DMS79 (cell line): ENCODE data around the gene ITGAE.
"Not testable (repeated sequence)": the region's sequence is repeated elsewhere in the genome, so short reads cannot be mapped to it uniquely, and the experiment has no call there.

Experiments used
- DNase-seq: peaks from one replicate; lab custom pipeline; 2025; lab: John Stamatoyannopoulos, UW

The ITGAE gene

DNA sequence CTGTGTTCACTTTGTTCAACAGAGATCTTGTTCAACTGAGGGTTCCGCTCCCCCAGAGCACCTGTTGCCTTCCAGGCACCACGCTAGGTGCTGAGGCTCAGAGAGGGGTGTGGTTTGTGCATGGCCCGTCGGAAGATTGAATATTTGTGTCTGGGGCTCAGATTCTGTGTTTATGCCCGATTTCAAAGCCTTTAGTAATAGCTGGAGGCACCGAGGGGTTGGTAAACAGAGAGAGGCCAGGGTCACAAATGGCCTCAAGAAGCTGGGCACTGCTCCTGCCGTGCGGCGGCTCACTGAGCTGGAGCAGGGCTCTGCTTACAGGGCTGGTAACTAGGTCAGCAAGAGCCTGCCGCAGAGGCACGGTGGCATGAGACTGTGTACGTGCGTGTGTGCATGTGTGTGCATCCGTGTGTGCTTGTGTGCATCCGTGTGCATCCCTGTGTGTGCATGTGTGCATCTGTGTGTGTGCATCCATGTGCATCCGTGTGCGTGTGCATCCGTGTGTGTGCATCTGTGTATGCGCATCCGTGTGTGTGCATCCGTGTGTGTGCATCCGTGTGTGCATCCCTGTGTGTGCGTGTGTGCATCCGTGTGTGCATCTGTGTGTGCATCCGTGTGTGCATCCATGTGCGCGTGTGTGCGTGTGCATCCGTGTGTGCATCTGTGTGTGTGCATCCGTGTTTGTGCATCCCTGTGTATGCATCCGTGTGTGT, 5.4 kb downstream of the ITGAE start:
- DNase-seq: no peak

DNA sequence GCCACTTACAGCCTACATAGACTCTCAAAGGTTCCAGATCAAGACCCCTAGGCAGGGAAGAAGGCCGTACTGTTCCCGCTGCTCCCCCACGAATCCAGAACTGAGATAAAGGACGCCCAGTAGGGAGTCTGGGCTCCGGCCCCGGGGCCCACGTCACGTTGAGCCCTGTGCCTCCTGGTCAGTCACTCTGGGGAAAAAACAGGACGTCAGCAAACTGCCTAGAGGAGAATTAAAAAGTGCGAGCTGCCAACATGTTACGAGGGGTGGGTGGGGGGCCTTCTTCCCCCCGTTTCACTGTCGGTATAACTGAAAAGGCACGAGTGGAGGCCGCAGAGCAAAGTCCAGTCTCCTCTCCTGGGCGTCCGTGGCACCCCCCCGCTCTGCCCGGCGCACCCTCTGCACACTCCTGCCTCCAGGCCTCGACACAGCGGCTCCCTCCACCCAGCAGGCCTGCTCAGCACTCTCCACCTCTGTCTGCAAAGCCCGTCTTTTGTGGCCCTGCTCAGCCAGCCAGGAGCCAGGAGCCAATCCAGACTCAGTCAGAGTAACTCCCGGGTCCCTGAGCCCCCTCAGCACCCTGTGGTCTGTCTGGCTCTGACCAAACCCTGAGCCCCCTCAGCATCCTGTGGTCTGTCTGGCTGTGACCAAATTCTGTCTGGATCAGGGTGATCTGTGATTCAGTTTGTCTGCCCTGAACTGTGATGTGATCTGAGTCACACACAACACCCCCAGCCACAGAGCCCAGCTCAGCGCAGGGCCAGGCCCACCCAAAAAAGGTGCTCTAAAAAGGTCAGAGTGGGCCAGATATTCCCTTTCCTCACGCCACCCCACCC, 6.2 kb downstream of the ITGAE start:
- DNase-seq: no peak

DNA sequence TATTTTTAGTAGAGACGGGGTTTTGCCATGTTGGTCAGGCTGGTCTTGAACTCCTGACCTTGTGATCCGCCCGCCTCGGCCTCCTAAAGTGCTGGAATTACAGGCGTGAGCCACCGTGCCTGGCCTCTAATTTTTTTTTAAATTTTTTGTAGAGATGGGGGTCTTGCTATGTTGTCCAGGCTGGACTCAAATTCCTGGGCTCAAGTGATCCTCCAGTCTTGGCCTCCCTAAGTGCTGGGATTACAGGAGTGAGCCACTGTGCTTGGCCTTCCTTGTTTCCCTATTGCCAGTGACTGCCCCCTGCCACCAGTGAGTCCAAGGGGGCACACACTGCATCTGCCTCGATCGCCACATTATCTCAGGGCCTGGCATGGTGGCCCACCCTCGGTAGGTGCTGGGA, 6.8 kb downstream of the ITGAE start:
- DNase-seq: not testable (repeated sequence)

DNA sequence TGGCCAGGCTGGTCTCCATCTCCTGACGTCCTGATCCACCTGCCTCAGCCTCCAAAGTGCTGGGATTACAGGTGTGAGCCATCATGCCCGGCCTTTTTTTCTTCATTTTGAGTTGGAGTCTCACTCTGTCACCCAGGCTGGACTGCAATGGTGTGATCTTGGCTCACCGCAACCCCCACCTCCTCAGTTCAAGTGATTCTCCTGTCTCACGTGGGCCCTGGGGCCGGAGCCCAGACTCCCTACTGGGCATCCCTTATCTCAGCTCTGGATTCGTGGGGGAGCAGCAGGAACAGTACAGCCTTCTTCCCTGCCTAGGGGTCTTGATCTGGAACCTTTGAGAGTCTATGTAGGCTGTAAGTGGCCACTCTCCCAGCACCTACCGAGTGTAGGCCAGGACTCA, 7.7 kb downstream of the ITGAE start:
- DNase-seq: not testable (repeated sequence)

DNA sequence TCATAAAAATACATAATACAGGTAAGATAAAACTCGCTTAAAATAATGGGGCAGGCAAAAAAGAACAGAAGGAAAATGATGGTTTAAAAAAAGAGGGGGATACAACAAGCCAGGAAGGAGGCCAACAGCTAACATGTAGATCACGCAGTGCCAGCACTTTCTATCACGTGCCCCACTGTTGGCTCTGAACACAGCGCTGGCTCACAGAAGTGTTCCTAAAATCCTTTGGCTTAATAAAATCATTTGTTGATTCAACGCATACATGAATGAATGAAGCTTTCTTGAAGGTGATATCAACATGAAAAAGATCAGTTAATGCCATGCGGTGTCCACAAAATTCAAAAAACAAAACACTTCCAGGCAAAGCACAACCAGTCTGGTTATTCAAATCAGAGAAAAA, 8.5 kb downstream of the ITGAE start:
- no peak for DNase-seq

DNA sequence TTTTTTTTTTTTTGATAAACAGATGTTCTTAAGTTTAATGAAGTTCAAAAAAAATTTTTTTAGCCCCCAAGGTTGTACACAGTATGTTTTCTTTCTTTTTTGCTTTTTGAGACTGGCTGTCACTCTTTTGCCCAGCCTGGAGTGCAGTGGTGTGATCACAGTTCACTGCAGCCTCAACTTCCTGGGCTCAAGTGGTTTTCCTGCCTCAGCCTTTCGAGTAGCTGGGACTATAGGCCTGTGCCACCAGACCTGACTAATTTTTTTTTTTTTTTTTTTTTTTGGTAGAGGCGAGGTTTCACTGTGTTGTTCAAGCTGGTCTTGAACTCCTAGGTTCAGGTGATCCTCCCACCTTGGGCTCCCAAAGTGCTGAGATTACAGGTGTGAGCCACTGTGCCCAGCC, 12.8 kb downstream of the ITGAE start:
- DNase-seq: no peak

DNA sequence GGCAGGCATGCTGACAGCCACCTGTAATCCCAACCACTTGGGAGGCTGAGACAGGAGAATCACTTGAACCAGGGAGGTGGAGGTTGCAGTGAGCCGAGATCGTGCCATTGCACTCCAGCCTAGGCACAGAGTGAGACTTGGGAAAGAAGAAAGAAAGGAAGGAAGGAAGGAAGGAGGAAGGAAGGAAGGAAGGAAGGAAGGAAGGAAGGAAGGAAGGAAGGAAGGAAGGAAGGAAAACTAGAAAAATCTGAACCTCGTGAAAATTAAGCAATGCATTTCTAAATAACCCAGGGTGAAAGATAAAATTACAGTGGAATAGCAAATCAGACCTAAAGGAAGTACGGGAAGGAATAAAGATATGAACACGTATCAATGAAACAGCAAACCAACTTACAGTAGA, 15.7 kb downstream of the ITGAE start:
- not testable (repeated sequence) for DNase-seq

DNA sequence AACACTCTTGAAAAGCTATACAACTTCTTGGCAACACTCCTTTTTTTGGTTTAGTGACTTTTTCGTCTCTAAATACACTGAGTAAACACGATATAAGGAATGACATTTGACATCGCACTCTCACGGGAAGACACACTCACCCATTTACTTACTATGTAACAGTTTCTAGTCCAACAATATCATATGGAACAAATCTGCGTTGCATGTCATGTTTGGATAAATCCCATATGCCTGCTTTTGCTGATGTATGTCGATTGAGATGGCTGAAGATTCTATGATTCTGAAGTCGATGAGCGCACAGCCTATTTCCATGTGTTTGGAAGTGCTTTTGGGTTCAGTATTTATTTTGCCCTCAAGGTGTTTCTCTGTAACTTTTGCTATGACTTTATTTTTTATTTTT, 18.2 kb downstream of the ITGAE start:
- no peak for DNase-seq

DNA sequence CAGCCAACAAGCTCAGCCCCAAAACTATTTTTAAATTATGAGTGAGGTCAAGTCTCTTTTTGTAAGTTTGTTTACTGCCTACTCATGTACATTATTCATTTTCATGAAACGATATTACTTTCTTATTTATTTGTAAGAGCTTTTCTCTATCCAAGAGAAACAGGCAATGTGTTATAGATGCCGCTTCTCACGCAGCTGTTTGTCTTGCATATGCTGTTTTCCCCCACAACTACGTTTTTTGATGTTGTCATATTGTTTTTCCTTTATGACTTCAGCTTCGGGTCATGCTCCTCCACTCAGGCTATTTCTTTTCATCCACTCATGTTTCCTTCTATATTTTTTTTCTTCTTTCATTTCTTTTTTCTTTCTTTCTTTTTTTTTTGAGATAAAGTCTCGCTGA, 20.0 kb downstream of the ITGAE start:
- no peak for DNase-seq

DNA sequence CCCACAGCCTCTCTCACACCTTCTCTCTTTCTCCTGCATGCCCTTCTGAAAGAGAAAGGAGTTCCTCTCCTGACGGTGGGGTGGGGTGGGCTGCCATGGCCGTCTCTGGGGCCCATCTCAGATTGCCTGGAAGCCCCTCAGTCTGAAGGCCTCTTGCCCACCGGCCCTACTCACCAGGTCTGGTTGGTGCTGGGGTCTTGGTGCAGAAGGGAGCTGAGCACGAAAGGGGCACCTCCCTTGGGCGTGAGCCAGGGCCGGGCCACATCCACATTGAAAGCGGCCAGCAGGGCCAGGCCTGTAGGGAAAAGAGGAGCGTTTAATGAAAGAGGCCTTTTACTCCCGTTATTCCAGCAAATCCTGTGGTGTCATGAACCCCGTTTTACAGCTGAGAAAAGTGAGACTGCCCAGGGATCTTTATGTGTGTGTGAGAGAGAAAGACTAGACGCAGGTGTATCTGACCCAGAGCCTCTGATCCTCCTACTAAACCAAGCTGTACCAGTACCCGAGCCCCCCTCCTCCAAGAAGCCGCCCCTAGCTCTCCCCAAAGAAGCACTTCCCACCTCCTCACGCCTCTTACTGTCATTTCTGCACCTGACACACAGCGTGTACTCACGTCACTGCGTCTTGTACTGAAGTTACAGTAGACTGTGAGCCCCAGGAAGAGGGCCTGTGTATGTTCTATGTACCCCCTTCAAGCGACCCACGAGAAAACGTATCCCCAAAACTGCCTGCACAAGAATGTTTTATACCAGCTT, 23.4 kb downstream of the ITGAE start:
- DNase-seq: no peak

DNA sequence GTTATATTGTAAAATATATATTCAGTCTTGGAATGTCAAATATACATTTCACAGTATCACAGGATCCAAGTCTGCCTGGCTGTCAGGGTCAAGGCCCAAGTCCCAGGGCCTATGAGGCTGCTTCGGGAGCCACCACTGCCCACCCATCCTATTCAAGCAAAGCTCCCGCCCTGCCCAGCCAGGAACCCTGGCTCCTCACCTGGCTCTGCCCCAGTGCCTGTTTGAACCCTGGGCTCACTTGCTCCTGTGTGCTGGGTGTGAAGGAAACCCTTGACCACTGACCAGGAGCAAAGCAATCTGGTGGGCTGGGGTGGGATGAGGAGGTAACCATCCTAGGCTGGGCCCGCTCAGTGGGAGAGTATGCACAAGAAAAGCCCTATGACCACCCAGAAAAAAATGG, 27.0 kb downstream of the ITGAE start:
- DNase-seq: no peak

DNA sequence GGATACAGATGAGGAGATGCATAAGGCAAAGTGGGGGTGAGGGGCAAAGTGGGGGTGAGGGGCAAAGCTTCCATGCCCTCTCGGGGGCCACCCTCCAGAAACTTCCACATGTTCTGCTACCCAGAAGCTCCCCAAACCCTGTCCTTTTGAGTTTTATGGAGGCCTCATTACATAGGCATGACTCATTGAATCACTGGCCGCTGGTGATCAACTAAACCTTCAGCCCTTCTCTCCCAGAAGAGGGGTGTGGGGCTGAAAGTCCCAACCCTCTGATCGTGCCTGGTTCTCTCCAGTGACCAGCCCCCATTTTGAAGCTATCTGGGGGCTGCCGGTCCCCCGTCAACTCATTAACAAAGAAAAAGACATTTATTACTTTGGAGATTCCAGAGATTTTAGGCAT, 27.5 kb downstream of the ITGAE start:
- no peak for DNase-seq

DNA sequence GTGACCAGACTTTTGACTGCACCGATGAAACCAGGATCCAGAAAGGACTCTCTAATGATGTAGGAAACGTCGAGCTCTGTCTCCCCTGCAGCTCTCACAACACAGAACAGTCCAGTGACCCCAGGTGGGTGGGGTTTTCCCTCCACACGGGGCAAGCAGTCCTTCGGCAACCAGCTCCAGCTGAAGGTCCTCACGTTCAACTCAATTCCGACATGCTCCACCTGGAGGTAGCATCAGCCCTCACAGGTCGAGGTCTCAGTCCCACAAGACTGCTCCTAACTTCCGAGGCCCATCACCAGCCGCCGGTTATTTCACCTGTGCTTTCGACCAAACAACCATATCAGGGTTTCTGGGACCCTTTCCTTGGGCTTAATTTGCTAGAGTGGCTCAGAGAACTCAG, 28.2 kb downstream of the ITGAE start:
- DNase-seq: no peak

DNA sequence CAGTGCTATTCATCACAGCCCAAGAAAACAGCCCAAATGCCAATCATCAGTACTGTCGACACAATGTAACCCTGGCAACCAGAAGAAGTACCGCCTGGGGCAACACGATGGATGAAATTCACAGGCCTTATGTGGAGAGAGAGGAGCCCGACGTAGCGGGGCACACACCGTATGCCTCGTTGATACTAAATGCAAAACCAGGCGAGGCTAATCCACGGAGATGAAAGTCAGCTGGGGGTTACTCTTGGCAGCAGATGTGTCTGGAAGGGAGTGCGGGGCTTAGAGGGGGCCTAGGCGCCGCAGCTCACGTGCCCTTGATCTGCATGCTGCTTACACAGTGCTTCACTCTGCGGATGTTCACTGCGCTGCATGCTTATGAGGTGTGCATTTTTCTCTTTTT, 29.8 kb downstream of the ITGAE start:
- no peak for DNase-seq

DNA sequence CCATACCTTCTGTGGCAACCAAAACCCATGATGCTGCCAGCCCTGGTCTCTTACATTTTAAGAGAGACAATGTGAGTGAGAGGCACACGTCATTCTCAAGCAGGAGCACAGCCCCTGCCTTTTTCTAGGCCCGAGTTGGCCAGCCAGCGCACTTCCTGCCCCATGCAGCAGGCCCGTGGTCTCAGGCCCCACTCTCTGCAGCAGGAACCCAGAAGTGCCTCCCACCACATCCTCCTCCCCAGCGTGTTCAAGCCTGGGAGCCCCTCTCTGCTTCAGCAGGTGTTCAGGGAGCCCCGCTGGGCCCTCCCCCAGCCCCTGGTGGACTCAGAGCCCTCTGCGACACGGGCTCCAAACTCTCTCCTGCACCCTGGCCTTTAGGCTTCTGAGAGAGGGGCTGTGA, 30.5 kb downstream of the ITGAE start:
- no peak for DNase-seq

DNA sequence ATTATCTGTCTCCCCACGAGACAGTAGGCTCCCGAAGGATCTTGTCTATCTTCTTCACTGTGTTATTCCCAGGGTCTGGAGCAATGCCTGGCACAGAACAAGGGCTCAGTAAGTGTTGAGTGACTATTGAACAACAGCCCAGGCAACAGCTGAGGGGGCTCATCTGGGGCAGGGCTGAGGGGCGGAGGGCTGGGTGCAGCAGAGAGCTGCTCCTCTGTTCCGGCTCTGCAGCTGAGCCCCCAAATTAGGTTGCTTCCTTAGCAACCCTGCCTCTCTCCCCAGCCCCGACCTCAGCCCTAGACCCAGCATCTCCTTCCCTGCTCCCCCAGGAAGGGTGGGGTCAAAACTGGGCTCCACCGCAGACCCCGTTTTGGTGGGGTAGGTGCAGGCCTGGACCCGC, 32.2 kb downstream of the ITGAE start:
- no peak for DNase-seq

DNA sequence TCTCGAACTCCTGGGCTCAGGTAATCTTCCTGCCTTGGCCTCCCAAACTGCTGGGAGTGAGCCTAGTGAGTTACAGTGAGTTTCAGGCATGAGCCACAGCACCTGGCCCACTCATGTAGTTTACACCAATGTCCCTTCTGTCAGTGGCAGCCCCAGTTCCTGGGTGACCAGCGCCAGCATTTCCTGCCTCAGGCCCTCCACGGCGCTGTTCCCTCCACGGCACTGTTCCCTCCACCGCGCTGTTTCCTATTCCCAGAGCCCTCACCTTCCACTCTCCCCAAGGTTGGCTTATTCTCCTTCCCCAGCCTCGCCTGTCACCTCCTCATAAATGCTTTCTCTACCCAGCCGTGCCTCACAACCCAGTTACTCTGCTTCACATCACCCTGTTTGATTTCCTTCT, 32.6 kb downstream of the ITGAE start:
- no peak for DNase-seq

DNA sequence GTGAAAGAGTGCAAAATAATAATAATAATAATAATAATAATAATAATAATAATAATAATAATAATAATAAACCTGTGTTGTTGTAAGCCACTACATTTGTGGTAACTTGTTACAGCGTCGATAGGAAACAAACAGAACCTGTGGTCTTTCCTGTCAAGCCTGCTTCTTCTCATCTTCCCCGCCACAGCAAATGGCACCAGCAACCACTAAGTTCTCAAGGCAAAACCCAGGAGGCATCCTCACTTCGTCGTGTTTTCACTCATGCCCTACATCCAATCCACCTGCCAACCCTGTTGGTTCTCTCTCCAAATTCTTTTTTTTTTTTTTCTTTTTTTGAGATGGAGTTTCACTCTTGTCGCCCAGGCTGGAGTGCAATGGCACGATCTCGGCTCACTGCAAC, 34.2 kb downstream of the ITGAE start:
- DNase-seq: no peak

DNA sequence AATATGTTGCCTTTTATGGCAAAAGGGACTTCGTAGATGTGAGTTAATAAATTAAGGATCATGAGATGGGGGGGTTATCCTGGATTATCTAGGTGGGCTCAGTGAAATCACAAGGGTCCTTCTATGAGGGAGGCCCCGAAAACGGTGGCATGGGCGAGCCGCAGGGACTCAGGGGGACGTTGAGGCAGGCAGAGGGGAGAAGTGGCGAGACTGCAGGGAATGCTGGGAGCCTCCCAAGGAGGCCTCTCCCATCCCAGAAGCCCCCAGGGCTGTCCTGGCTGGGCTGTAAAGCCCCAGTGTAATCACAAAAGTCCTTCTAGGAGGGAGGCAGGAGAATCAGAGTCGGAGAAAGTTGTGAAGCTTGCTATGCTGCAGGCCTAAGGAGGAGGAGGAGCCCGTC, 35.0 kb downstream of the ITGAE start:
- DNase-seq: no peak

DNA sequence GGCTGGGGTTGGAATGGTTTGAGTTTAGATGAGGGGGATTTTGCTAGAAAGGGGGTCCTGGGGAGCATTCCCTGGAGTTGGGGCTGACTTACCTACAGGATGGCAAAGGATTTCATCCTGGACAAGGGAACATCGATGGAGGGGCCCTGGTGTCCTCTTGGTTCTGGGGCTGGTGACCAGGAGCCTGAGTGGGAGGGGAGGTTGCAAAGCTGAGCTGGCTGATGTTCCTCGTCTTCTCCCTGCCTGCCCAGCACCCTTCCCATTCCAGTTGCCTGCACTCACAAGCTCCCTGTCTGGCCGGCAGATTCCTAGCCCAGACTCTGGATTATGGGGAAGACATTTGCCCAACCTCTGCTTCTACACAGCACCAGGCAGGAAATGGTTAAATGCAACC, 37.2 kb downstream of the ITGAE start:
- no peak for DNase-seq

DNA sequence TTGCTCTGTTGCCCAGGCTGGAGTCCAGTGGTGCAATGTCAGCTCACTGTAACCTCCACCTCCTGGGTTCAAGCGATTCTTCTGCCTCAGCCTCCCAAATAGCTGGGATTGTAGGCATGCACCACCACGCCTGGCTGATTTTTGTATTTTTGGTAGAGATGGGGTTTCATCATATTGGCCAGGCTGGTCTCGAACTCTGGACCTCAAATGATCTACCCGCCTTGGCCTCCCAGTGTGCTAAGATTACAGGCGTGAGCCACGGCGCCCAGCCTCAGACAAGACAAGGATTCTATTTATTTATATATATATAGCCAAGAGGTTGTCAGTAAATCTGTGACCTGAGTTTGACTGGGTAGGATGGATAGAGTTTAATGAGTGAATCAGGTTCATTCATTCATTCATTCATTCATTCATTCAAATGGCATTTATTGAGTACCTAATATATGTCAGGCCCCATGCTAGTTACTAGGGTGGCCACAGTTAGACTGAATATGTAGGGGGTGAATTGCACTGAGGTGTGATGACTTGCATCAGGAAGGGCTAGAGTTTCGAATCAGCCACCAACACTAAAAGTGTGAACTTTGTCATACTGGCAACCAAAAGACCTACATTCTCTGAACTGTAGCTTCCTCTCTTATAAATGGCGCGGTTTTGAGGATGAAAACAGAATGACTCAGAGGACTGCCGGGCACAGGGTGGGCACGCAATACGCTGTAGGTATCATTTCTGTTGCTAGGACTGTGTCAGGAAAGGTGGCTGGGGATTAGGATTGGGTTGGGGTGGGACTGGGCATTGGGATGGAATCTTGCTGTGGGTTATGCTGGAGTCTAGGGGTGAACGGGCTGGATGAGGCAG, 37.8 kb downstream of the ITGAE start:
- DNase-seq: no peak

DNA sequence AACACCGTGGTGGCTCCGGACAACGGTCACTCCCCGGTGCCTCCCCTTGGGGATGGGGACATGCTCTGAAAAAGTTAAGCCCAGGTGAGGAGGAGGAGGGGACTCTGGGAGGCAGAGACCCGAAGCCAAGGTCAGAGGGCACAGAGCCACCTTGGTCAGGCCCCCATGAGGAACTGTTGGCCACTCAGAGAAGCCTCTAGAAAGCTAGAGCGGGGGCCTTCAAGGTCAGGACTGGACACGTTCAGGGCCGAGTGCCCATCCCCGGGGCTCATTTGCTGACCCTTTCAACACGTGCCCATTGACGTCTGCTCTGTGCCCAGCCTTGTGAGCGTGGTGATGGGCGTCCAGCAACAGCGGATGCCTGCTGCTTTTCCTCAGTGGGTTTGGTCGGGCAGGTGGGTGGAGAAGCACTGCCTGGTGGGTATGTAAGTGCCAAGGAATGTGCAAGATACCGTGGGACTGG, 39.0 kb downstream of the ITGAE start:
- DNase-seq: no peak
